SK-N-MC (cell line): ENCODE results near the gene USP10.

Source experiments
- DNase-seq: peaks from one replicate; pipeline ENCODE4 v3.0.0-alpha.2; 2011; ENCODE audit warnings: low read depth, low spot score
- H3K27ac ChIP-seq: fragments of 200-600 bp; sonication (generic); 2 replicates; pipeline ENCODE4 v1.5.1; 2016; ENCODE audit warnings: mixed run types
- H3K36me3 ChIP-seq: fragments of 200-600 bp; sonication (generic); 2 replicates; pipeline ENCODE4 v1.6.1; 2017; ENCODE audit warnings: antibody characterized with exemption, low read length, mixed read lengths; ENCODE audit not compliant: insufficient read depth
- H3K4me3 ChIP-seq: fragments of 200-600 bp; sonication (generic); 2 replicates; pipeline ENCODE4 v1.5.1; 2016
- H3K9ac ChIP-seq: fragments of 200-600 bp; sonication (generic); 2 replicates; pipeline ENCODE4 v1.8.0; 2017; ENCODE audit warnings: mixed run types, mixed read lengths; ENCODE audit not compliant: insufficient read length
- H3K9me3 ChIP-seq: fragments of 200-600 bp; sonication (generic); 2 replicates; pipeline ENCODE4 v1.6.1; 2017; ENCODE audit warnings: low read depth, mild to moderate bottlenecking, antibody characterized with exemption, low read length, moderate library complexity, mixed read lengths
- EZH2 ChIP-seq: fragments of 200-600 bp; sonication (generic); IDR thresholded peaks from one replicate; pipeline ENCODE4 v1.6.1; 2017; ENCODE audit warnings: antibody characterized with exemption
- FOXP2 ChIP-seq: optimal IDR thresholded peaks from 2 replicates; pipeline ENCODE3; 2011; ENCODE audit warnings: mild to moderate bottlenecking, moderate library complexity; ENCODE audit not compliant: insufficient read depth; ENCODE audit errors: extremely low read length, control extremely low read depth
- POLR2AphosphoS5 ChIP-seq: IDR thresholded peaks from 2 replicates; pipeline ENCODE4 v1.6.1; 2012; ENCODE audit warnings: mild to moderate bottlenecking, low read depth, low read length, borderline replicate concordance

Gene USP10

GRCh38 chr16:84699712-84700445, at the start of gene USP10:
TSS of gene USP10 (plus strand) at chr16:84700000. CDS start at chr16:84700091, 91 bp downstream.
- TF ChIP-seq POLR2AphosphoS5 (peak; percentile 34; the same call in 1 of the 2 replicates), EZH2 (no peak)
- H3K4me3 ChIP-seq: peak within 1 kb of the TSS; percentile 88
- peak within 1 kb of the TSS; percentile 82 for H3K9ac ChIP-seq
- H3K36me3 ChIP-seq: no peaks in the 10 kb centered on the region
- no peak within 1 kb of the TSS for H3K27ac ChIP-seq
- DNase-seq: no peak
- H3K9me3 ChIP-seq: no peaks in the 10 kb centered on the region

GRCh38 chr16:84650062-84650991, 49.5 kb upstream of the USP10 start:
- H3K27ac ChIP-seq: no peak overlapping the region
- H3K9me3 ChIP-seq: no peaks in the 10 kb centered on the region
- H3K9ac ChIP-seq: no peak overlapping the region
- no peak for DNase-seq
- H3K36me3 ChIP-seq: no peaks in the 10 kb centered on the region
- TF ChIP-seq EZH2 (no peak), FOXP2 (no peak), POLR2AphosphoS5 (no peak)
- no peak overlapping the region for H3K4me3 ChIP-seq

- DNase-seq: no peak
- H3K36me3 ChIP-seq: no peaks in the 10 kb centered on the region; the same call in 1 of the 2 replicates
- TF ChIP-seq EZH2: no peak
- TF ChIP-seq POLR2AphosphoS5: no peak
- TF ChIP-seq FOXP2: no peak
These were observed 47.2 kb upstream of the USP10 start for GRCh38 chr16:84652566-84652965.

GRCh38 chr16:84654238-84654637, 45.6 kb upstream of the USP10 start:
- TF ChIP-seq EZH2: no peak
- no peak for TF ChIP-seq FOXP2
- TF ChIP-seq POLR2AphosphoS5: no peak
- Histone ChIP-seq H3K9ac (no peak overlapping the region), H3K27ac (no peak overlapping the region), H3K36me3 (no peaks in the 10 kb centered on the region; the same call in 1 of the 2 replicates), H3K4me3 (no peak overlapping the region), H3K9me3 (no peaks in the 10 kb centered on the region)
- no peak for DNase-seq

More at GRCh38 chr16:84652566-84652965, 47.2 kb upstream of the USP10 start:
- H3K4me3 ChIP-seq: no peak overlapping the region
- H3K9ac ChIP-seq: no peak overlapping the region
- H3K27ac ChIP-seq: no peak overlapping the region
- H3K9me3 ChIP-seq: no peaks in the 10 kb centered on the region

GRCh38 chr16:84654998-84655397, 44.8 kb upstream of the USP10 start:
- Histone ChIP-seq H3K9ac (no peak overlapping the region), H3K4me3 (no peak overlapping the region), H3K36me3 (no peaks in the 10 kb centered on the region; the same call in 1 of the 2 replicates), H3K9me3 (no peaks in the 10 kb centered on the region), H3K27ac (no peak overlapping the region)
- TF ChIP-seq EZH2 (no peak), FOXP2 (no peak), POLR2AphosphoS5 (no peak)
- no peak for DNase-seq

- no peak overlapping the region for H3K9ac ChIP-seq
- H3K4me3 ChIP-seq: no peak overlapping the region
- H3K27ac ChIP-seq: no peak overlapping the region
- DNase-seq: no peak
- TF ChIP-seq POLR2AphosphoS5 (no peak), FOXP2 (no peak)
- no peaks in the 10 kb centered on the region; the same call in 1 of the 2 replicates for H3K36me3 ChIP-seq
- no peaks in the 10 kb centered on the region for H3K9me3 ChIP-seq
These were observed 43.2 kb upstream of the USP10 start for GRCh38 chr16:84656649-84657048.

GRCh38 chr16:84657229-84657837, 42.5 kb upstream of the USP10 start:
- no peak overlapping the region for H3K9ac ChIP-seq
- H3K4me3 ChIP-seq: no peak overlapping the region
- H3K27ac ChIP-seq: no peak overlapping the region
- no peaks in the 10 kb centered on the region for H3K9me3 ChIP-seq
- DNase-seq: no peak
- H3K36me3 ChIP-seq: no peaks in the 10 kb centered on the region; the same call in 1 of the 2 replicates
- no peak for TF ChIP-seq EZH2
- TF ChIP-seq POLR2AphosphoS5: no peak
- no peak for TF ChIP-seq FOXP2

GRCh38 chr16:84658690-84659089, 41.1 kb upstream of the USP10 start:
- Histone ChIP-seq H3K27ac (no peak overlapping the region), H3K9ac (no peak overlapping the region), H3K9me3 (no peaks in the 10 kb centered on the region), H3K4me3 (no peak overlapping the region), H3K36me3 (no peaks in the 10 kb centered on the region; the same call in 1 of the 2 replicates)
- TF ChIP-seq EZH2: no peak
- no peak for DNase-seq
